ENCODE results near the gene CNTN3.

Gene CNTN3

DNA sequence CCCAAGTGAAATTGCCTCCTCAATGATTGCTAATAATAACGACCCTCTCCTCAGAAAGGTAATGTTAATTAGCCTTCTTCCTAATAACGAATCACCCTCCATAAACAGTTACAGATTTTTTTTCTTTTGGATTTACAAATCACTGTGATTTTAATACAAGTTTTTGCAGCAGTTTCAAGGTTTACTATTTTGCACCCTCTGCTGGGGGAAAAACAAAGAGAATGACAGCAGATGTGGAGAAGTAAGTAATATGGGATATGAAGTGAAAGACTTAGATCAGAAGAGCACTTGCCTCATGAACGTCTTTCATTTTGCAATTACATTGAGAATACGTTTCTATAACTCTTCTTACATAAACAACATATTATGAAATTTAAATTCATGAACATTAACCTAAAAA, 16.1 kb upstream of the CNTN3 start:
- no peak for DNase-seq (ENCODE audit: low spot score)
- no peaks in the 10 kb centered on the region for H3K27me3 Mint-ChIP-seq (ENCODE audit: low read depth)
- H3K27ac Mint-ChIP-seq, result no peak overlapping the region
- H3K9me3 Mint-ChIP-seq, result peaks cover 18% of the 10 kb centered on the region
- no peaks in the 10 kb centered on the region for H3K36me3 Mint-ChIP-seq (ENCODE audit: low read depth)
- no peak overlapping the region for H3K4me3 Mint-ChIP-seq
- no peaks in the 10 kb centered on the region for H3K4me1 Mint-ChIP-seq (ENCODE audit: low read depth)

DNA sequence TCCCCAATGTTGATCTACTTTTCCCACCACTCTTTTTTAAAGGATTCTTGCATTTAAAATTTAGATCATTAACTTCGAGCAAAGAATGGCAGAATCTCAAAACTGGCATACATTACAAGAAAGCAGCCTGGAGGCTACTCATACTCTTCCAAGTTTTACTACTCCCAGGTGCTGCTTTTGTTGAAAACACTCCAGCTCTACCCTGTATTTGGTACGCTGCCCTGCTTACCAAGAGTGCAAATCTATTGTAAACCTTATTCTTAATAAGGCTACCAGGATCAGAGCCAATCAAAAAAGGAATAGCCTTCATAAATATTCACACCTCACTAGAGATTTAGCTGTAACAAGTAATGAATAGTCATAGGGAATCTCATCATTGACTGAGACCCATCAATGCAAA, 11.6 kb upstream of the CNTN3 start:
- DNase-seq (ENCODE audit: low spot score), result no peak
- H3K9me3 Mint-ChIP-seq, result peaks cover 8% of the 10 kb centered on the region
- no peak overlapping the region for H3K27ac Mint-ChIP-seq
- H3K36me3 Mint-ChIP-seq (ENCODE audit: low read depth), result no peaks in the 10 kb centered on the region
- H3K27me3 Mint-ChIP-seq (ENCODE audit: low read depth), result no peaks in the 10 kb centered on the region
- no peaks in the 10 kb centered on the region for H3K4me1 Mint-ChIP-seq (ENCODE audit: low read depth)
- no peak overlapping the region for H3K4me3 Mint-ChIP-seq

DNA sequence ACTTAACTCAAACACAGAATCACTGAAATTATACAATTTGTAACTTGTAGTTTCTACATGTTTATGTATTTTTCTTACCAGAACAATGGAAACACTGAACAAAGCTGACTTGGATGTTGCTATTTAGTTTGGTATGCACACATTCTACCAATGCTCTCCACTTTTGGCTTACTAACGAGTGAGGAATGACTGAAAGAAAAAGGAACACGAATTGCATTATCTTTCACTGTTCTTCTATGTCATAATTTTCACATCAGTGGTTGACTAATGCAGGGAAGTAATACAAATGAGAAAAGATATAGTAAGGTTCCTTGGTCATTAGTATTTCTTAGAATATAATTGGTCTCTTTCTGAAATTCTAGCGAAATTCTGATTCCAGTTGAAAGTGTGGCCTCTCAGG, 9.8 kb upstream of the CNTN3 start:
- DNase-seq (ENCODE audit: low spot score), result no peak
- Mint-ChIP-seq H3K27me3 (ENCODE audit: low read depth) (no peaks in the 10 kb centered on the region), H3K36me3 (ENCODE audit: low read depth) (no peaks in the 10 kb centered on the region), H3K4me1 (ENCODE audit: low read depth) (no peaks in the 10 kb centered on the region), H3K27ac (no peak overlapping the region), H3K4me3 (no peak overlapping the region), H3K9me3 (peaks cover 2% of the 10 kb centered on the region)

DNA sequence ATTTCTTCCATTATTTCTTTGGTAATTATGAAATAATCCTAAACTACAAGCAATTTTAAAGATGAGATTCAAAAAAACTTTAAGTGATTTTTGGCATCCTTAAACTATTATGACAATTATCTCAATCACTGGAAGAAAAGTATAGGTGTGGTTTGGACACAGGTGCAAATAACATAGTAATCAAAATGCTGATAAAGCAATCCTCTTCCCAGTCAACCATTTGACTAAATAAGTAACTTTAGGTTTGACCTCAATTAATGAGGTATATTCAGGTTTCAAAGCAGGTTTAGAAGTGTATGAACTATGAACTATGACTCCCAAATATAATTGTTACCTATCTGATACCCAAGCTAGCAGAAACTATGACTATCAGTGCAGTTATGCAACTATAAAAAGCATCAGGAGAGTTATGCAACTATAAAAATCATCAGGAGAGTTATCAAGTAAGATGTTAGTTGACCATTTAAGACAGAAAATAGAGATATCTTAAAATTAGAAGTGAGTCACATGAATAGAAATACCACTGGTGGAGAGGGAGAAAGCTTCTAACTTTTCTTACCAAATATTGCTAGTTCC, 8.9 kb upstream of the CNTN3 start:
- H3K36me3 Mint-ChIP-seq (ENCODE audit: low read depth), result no peaks in the 10 kb centered on the region
- no peak overlapping the region for H3K4me3 Mint-ChIP-seq
- no peaks in the 10 kb centered on the region for H3K4me1 Mint-ChIP-seq (ENCODE audit: low read depth)
- no peaks in the 10 kb centered on the region for H3K9me3 Mint-ChIP-seq
- no peaks in the 10 kb centered on the region for H3K27me3 Mint-ChIP-seq (ENCODE audit: low read depth)
- no peak for DNase-seq (ENCODE audit: low spot score)
- H3K27ac Mint-ChIP-seq, result no peak overlapping the region

DNA sequence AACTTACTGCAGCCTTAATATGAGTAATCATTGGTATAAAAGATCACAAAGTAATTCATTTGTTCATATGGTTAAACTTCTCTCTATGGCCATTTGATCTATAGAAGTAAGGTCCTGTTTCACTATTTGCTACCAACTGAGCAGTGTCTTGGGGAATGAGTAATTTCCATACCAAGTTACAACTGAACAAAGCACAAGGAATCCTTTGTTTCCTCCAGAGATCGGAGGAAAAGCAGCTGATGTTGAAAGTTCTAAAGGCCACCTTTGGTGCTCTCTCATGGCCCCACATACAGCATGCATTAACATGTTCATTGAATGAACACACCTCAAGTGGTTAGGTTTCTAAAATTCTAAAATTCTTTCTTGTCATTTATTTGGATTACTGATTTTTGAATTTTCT, 7.1 kb upstream of the CNTN3 start:
- Mint-ChIP-seq H3K27ac (no peak overlapping the region), H3K9me3 (no peaks in the 10 kb centered on the region), H3K36me3 (ENCODE audit: low read depth) (no peaks in the 10 kb centered on the region), H3K4me1 (ENCODE audit: low read depth) (no peaks in the 10 kb centered on the region), H3K4me3 (no peak overlapping the region), H3K27me3 (ENCODE audit: low read depth) (no peaks in the 10 kb centered on the region)
- no peak for DNase-seq (ENCODE audit: low spot score)

DNA sequence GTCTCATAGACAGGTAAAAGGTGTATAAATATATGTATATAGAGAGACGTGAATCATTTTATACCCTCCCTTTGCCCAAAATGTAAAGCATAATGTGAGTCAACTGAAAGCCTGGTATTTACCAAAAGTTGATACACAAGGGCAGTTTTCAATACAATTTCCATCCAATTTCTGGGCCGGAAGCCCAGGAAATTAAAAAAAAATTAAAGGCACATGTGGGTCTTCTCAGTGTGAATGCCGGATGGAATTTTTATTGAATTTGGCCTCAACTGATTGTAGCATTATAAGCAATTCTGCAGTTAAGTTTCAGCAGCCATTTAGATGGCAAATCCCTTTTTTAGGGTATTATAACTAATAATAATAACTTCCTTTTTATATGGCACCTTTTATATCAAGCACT, 3.3 kb upstream of the CNTN3 start:
- no peak overlapping the region for H3K27ac Mint-ChIP-seq
- H3K4me1 Mint-ChIP-seq (ENCODE audit: low read depth), result no peaks in the 10 kb centered on the region
- H3K9me3 Mint-ChIP-seq, result no peaks in the 10 kb centered on the region
- H3K36me3 Mint-ChIP-seq (ENCODE audit: low read depth), result no peaks in the 10 kb centered on the region
- DNase-seq (ENCODE audit: low spot score), result no peak
- no peak overlapping the region for H3K4me3 Mint-ChIP-seq
- H3K27me3 Mint-ChIP-seq (ENCODE audit: low read depth), result peaks cover 12% of the 10 kb centered on the region

DNA sequence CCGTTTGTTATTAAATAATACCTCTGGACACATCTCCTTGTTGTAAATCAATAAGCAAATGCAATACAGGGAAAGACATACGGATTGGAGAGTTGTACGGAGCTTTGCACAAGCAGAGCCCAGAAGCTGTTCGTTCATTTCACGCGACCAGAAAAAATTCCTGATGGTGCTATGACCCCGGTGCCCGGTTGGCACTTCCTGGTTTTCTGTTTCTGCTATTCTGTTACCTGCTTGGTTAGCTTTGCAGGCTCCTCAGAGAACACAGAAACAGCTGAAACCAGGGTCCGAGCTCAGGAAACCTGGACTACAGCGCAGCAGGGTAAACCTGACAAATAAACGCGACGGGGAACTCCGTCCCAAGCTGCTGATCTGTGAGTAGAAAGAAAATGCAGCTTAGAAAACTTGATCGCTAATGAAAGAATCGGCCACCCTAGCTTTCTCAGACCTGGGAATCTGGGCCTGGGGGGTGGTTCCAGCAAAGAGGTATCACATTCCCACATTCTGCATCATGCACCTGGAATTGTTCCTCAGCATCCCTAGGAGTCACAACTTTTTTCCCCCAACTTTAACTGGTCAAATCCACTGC, 845 bp downstream of the CNTN3 start:
- no peak overlapping the region for H3K4me3 Mint-ChIP-seq
- DNase-seq (ENCODE audit: low spot score), result no peak
- H3K9me3 Mint-ChIP-seq, result no peaks in the 10 kb centered on the region
- peaks cover 12% of the 10 kb centered on the region for H3K27me3 Mint-ChIP-seq (ENCODE audit: low read depth)
- no peaks in the 10 kb centered on the region for H3K4me1 Mint-ChIP-seq (ENCODE audit: low read depth)
- no peak overlapping the region for H3K27ac Mint-ChIP-seq
- H3K36me3 Mint-ChIP-seq (ENCODE audit: low read depth), result no peaks in the 10 kb centered on the region

DNA sequence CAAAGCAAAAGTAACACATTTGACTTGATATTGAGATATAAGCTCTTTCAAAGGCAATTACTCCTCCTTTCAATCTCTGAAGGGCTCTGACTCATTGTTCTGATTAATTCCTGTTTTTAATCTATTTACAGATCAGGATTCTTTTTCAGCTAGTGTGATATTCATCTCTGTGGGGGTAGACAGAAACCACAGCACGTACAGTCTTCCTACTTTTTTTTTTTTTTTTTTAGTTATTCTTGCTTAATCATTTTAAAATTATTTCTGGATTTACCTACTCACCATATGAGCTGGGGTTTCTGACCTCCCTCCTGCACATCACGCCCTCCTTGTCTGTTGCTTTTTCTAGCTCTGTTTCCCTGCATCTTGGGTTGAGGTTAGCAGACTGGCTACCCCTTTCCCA, 1.4 kb downstream of the CNTN3 start:
- H3K4me1 Mint-ChIP-seq (ENCODE audit: low read depth), result no peaks in the 10 kb centered on the region
- no peaks in the 10 kb centered on the region for H3K36me3 Mint-ChIP-seq (ENCODE audit: low read depth)

DNA sequence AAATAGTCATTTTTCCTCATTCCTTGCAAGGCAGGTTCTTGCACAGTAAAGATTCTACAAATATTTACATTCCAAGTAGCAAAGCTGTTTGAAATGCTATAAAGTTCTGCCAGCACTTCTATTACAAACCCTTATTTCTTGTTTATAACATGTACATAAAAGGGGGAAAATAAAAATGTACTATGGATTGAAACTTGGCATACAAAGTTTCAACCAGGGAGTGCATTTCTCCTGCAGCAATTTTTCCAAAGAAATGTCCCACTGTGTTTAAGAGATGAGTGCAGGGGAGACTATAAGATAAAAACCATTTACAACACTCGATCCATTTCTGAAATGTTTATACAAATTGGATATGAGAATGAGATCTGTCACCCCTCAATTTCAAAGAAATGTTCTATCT, 3.3 kb downstream of the CNTN3 start:
- peaks cover 2% of the 10 kb centered on the region for H3K9me3 Mint-ChIP-seq
- no peaks in the 10 kb centered on the region for H3K36me3 Mint-ChIP-seq (ENCODE audit: low read depth)
- no peak overlapping the region for H3K27ac Mint-ChIP-seq
- no peaks in the 10 kb centered on the region for H3K4me1 Mint-ChIP-seq (ENCODE audit: low read depth)
- no peak overlapping the region for H3K4me3 Mint-ChIP-seq
- DNase-seq (ENCODE audit: low spot score), result no peak
- H3K27me3 Mint-ChIP-seq (ENCODE audit: low read depth), result peaks cover 12% of the 10 kb centered on the region

More for the DNA sequence above, 1.4 kb downstream of the CNTN3 start:
- H3K4me3 Mint-ChIP-seq, result no peak overlapping the region
- no peaks in the 10 kb centered on the region for H3K9me3 Mint-ChIP-seq
- H3K27me3 Mint-ChIP-seq (ENCODE audit: low read depth), result peaks cover 12% of the 10 kb centered on the region
- no peak overlapping the region for H3K27ac Mint-ChIP-seq
- DNase-seq (ENCODE audit: low spot score), result no peak

DNA sequence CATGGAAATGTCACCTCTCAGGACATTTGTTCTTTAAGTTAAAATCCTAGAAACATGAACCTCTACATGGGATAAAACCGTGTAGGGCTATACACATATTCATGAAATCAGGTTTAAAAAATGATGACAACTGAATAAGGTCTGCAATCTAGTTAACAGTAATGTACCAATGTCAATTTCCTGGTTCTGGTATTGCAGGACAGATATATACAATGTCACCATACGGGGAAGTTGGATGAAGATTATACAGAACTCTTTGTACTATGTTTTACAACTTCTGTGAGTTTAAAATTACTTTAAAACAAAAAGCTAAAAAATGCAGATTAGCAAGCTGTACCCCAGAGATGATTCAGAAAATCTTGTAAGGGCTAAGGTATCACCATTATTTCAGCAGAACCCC, 6.7 kb downstream of the CNTN3 start:
- H3K4me3 Mint-ChIP-seq, result no peak overlapping the region
- no peaks in the 10 kb centered on the region for H3K36me3 Mint-ChIP-seq (ENCODE audit: low read depth)
- no peak for DNase-seq (ENCODE audit: low spot score)
- H3K4me1 Mint-ChIP-seq (ENCODE audit: low read depth), result no peaks in the 10 kb centered on the region
- H3K27me3 Mint-ChIP-seq (ENCODE audit: low read depth), result no peaks in the 10 kb centered on the region
- peaks cover 6% of the 10 kb centered on the region for H3K9me3 Mint-ChIP-seq
- H3K27ac Mint-ChIP-seq, result no peak overlapping the region

DNA sequence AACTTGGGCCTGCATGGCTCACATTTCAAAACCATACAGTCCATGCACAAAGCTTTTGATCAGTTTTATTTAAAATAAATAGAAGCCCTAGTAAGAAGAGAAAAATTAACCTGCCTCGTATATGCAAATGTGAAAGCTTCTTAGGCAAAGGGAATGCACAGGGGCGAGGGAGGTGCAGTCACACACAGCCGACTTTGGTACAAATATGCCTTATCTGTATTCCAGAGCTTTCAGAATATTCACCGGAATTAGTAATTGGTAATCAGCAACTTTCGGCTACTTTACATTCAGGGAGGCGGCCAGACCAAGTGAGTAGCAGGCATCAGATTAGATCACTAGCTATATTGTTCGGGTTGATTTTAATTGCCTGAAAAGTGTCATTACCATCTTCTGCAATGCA, 7.5 kb downstream of the CNTN3 start:
- DNase-seq (ENCODE audit: low spot score), result no peak
- H3K27ac Mint-ChIP-seq, result no peak overlapping the region
- H3K4me1 Mint-ChIP-seq (ENCODE audit: low read depth), result no peaks in the 10 kb centered on the region
- H3K9me3 Mint-ChIP-seq, result peaks cover 6% of the 10 kb centered on the region
- no peaks in the 10 kb centered on the region for H3K27me3 Mint-ChIP-seq (ENCODE audit: low read depth)
- H3K4me3 Mint-ChIP-seq, result no peak overlapping the region
- no peaks in the 10 kb centered on the region for H3K36me3 Mint-ChIP-seq (ENCODE audit: low read depth)

DNA sequence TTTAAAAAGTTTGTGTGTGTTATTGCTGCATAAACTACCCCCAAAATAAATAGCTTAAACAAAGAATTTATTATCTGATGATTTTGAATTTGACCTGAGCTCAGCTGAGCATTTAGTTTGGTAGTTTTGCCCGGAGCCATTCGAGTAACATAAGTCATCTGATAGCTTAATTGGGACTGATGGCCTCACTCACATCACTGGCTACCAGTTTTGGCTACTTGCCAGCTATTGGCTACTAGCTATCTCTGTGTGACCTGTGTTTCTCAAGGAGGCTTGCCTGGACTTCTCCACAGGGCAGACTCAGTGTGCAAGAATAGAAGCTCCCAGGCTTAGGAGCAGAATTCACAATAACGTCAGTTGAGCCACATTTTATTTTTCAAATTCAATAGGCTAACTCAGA, 9.0 kb downstream of the CNTN3 start:
- Mint-ChIP-seq H3K4me1 (ENCODE audit: low read depth) (no peaks in the 10 kb centered on the region), H3K27ac (no peak overlapping the region), H3K36me3 (ENCODE audit: low read depth) (no peaks in the 10 kb centered on the region), H3K4me3 (no peak overlapping the region), H3K27me3 (ENCODE audit: low read depth) (no peaks in the 10 kb centered on the region), H3K9me3 (peaks cover 19% of the 10 kb centered on the region)
- no peak for DNase-seq (ENCODE audit: low spot score)

DNA sequence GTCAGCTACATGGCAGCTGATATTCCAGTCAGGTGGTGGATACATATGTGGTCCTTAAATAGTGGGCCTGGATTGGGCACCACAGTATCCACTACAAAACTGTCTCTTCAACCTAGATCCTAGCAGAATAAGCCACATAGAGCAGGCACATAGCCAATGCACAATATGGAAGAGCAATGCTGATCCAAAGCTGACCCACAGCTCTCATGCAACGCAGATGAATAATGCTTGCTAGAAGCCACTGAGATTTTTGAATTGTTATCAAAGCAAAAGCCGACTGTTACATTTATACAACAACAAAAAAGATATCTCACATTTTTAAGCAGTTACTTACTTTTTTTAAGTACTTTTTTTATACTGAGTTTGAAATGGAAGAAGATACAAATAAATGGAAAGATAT, 11.2 kb downstream of the CNTN3 start:
- Mint-ChIP-seq H3K4me3 (no peak overlapping the region), H3K27ac (no peak overlapping the region), H3K9me3 (peaks cover 24% of the 10 kb centered on the region), H3K4me1 (ENCODE audit: low read depth) (no peaks in the 10 kb centered on the region), H3K36me3 (ENCODE audit: low read depth) (no peaks in the 10 kb centered on the region), H3K27me3 (ENCODE audit: low read depth) (no peaks in the 10 kb centered on the region)
- DNase-seq (ENCODE audit: low spot score), result no peak

DNA sequence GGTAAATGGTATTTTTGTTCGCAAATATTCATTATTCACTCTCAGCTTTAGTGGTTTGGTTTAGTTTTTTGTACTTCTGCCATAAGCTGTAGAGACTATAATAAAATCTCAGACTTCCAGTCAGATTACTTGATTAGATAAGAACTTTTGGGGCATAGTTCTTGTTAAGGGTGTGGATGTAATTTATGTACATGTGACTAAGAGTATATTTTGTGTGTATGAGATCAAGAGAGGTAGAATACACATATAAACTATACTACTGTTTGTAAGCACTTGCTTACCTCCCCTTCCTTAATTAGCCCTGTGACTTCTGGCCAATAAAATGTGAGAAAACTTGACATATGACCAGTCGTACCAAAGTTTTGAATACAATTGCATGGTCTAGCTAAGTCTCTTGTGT, 12.0 kb downstream of the CNTN3 start:
- no peak for DNase-seq (ENCODE audit: low spot score)
- Mint-ChIP-seq H3K9me3 (peaks cover 29% of the 10 kb centered on the region), H3K4me1 (ENCODE audit: low read depth) (no peaks in the 10 kb centered on the region), H3K36me3 (ENCODE audit: low read depth) (no peaks in the 10 kb centered on the region), H3K4me3 (no peak overlapping the region), H3K27me3 (ENCODE audit: low read depth) (no peaks in the 10 kb centered on the region), H3K27ac (no peak overlapping the region)

DNA sequence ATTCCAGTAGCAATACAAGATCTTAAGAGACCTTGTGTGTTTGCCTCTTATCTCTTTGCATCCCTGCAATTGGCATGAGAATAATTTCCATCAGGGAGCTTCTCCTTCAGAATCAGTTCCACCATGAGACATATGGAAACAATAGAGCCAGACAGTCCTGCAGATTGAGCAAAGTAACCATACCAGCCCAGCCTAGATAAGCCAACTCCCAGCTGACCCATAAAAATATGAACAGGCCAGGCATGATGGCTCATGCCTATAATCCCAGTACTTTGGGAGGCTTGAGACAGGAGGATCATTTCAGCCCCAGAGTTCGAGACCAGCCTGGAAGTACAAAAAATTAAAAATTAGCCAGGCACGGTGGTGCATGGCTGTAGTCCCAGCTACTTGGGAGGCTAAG, 12.7 kb downstream of the CNTN3 start:
- H3K27ac Mint-ChIP-seq, result no peak overlapping the region
- no peak for DNase-seq (ENCODE audit: low spot score)
- H3K4me1 Mint-ChIP-seq (ENCODE audit: low read depth), result no peaks in the 10 kb centered on the region
- H3K9me3 Mint-ChIP-seq, result peaks cover 34% of the 10 kb centered on the region
- H3K4me3 Mint-ChIP-seq, result no peak overlapping the region
- H3K27me3 Mint-ChIP-seq (ENCODE audit: low read depth), result no peaks in the 10 kb centered on the region
- no peaks in the 10 kb centered on the region for H3K36me3 Mint-ChIP-seq (ENCODE audit: low read depth)
